ENCODE results near the gene POLL.
"Not testable (repeated sequence)": the region's sequence is repeated elsewhere in the genome, so short reads cannot be mapped to it uniquely, and the experiment has no call there.

Gene POLL

GRCh38 chr10:101611096-101611905, 23.2 kb upstream of the POLL start:
- no peak for DNase-seq

DNA sequence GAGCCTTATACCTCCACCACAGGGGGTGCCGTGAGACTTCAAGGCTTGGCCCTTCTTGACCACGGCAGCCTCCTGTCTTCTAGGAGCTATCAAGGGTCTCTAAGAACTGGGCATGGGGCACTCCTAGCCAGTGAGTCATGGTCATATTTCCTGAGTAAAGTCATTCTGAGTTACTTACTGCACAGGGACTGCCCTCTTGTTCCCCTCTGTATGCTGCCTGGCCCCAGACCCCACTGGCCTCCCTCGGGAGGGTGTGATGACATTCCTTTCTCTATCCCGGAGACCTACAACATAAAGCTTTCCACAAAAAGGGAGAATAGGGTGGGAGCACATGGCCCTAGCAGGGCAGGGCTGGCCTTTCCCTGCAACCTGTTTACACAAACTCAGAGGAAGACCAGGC, 21.4 kb upstream of the POLL start:
- DNase-seq = no peak

- no peak for DNase-seq
Measured at GRCh38 chr10:101607124-101607523, 19.1 kb upstream of the POLL start.

DNA sequence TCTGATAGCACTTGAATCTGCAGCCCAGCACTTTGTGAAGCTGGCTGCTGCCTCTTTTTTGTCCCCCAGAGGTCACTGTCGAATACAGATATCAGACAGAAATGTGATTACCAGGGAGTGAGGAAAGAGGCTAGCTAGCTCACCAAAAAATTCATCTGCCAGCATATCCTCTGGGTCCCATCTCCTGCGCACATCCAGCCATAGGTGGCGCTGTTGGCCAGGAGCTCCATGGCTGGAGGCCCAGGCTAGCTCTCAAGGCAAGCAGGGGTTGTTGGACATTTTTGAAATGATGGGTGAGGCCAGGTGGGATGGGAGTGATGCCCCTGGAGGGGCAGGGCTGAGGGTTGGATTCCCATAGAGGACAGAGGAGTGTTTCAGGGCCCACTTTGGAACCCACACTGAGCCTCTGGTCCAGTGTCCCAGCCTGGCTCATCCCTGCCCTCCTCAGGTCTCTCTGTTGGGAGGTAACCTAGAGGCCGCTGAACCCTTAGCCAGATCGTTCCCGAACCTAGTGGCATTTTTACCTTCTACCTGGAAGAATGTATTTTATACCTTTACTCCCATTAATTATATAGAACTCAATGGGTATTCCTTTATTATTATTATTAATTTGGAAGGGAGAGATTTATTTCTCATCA, 14.8 kb upstream of the POLL start:
- peak; percentile 12 for DNase-seq

DNA sequence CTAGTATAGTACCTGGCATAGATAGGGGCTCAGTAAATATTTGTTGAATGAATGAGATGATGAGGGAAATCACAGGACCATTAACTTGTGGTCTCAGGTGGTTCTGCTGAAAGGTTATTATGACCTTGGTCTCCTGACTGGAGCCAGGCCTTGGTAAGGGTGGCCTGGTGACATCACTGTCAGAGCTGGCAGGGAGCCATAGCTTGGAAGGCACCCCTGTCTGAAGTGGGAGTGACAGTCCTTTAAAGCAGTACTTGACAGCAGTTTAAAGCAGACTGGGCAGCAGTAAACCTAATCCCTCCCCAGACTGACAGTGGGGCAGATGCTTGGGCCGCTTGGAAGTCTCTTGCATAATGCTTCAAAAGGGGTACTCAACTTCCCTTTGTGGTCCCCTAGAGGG, 13.5 kb upstream of the POLL start:
- no peak for DNase-seq

GRCh38 chr10:101597091-101597900, 9.2 kb upstream of the POLL start:
- DNase-seq = no peak

DNA sequence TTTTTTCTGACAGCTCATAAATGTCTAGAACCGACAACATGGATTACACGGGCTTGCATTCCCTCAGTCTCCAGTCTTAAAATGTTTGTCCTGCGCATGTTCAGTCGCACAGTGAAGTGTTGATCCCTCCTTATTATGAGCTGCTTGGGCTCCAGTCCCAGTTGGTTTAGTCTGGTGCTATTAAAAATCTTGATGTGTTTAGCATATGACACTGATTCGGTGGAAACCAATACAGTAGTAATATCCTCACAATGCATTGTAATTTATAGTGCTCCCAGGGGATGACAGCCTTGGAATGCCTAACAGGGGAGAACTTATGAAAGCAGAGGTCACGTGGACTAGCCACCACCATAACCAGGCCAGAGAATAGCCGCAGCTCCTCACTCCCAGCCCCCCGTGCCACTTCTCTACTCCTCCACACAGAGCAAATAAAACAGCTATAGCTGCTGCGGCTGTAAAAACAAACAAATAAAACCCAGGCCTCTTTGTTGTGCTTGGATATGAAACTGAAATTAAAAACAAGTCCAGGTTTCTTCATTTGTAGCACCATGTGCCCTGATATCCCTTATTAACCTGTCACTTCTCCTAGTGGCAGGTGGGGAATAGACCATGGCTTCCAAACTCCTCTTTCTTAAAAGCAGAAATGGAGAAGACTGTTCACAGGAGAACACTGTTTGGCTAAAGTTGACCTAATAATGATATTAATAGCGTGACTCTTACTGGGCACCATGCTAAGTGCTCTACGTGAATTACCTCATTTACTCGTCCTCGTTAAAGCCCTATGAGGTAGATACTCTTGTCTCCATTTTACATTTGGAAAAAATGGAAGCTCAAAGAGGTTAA, 7.8 kb upstream of the POLL start:
- DNase-seq = no peak

GRCh38 chr10:101593331-101593730, 5.3 kb upstream of the POLL start:
- DNase-seq = not testable (repeated sequence)

GRCh38 chr10:101588879-101589278, 822 bp upstream of the POLL start:
- peak; percentile 24 for DNase-seq

DNA sequence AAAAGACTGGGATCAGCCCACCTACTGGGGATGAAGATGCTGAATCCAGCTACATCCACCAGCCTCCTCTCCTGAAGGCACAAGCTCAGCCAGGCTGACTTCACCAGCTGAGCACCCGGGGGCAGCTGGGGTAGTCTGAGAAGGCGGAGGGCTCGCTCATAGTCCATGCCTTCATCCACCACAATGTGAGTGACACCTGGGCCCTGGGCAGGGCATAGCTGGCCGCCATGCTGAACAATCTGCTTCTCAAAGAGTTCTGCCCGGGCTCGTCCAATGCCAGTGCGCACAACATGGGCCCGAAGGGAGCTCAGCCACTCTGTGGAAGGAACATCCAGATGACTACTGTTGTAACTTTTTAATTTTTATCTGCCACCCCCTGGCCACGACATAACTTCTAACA, 2.2 kb downstream of the POLL start:
- no peak for DNase-seq

DNA sequence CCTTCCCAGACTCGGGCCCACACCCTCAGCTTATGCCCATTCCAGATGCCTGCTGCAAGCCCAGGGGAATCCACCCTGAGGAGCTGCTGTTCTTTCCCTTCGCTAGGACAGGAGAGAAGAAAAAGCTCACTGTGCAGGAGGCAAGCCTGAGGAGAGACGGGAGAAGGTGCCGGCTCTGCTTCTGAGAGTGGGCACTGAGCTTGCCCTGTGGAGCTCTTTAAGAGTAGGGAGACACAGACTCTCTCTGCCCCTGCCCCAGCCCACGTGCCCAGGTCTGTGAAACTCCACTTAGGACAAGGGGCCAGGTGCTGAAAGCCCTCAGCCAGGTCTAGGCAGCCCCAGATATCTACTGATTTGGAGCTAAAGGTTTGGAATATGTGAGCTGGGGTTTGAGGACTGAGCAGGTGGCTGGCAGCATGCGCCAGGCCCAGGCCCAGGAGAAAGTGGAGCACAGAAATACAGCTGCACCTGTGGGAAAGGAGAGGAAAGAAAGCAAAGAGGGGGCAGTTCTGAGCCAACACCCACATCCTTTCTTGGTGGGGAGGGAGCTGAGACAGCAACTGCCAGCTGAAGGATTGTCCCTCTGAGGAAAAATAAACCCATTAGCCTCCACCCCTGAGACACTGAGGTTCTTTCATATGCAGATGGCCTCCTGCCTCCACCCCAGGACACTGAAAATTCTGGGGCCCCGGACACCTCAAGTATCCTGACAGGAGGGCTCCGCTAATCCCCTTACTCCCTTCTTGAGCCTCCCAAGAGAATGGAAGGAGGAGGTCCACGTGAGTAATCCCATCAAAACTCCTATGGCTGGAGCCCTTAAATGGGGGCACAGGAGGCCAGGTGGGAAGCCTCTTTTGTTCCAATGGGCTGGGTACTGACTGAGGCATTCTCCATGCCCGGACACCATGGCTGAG, 7.3 kb downstream of the POLL start:
- DNase-seq = no peak

DNA sequence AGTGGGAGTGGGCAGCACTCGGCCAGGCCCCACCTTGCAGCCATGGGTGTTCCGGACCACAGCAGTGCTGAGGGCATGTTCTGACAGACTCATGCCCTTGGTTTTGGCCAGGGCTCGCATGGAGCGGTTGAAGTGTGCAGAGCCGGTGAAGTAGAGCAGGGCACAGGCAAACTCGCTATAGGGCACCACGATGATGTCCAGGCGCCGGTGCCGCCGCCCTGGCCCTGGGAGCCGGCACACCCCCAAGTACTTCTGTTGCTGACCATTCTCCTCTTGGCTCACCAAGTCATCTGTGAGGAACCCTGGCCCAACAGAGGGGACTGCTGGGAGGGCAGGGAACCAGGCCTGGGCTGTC, 8.6 kb downstream of the POLL start:
- DNase-seq = no peak

DNA sequence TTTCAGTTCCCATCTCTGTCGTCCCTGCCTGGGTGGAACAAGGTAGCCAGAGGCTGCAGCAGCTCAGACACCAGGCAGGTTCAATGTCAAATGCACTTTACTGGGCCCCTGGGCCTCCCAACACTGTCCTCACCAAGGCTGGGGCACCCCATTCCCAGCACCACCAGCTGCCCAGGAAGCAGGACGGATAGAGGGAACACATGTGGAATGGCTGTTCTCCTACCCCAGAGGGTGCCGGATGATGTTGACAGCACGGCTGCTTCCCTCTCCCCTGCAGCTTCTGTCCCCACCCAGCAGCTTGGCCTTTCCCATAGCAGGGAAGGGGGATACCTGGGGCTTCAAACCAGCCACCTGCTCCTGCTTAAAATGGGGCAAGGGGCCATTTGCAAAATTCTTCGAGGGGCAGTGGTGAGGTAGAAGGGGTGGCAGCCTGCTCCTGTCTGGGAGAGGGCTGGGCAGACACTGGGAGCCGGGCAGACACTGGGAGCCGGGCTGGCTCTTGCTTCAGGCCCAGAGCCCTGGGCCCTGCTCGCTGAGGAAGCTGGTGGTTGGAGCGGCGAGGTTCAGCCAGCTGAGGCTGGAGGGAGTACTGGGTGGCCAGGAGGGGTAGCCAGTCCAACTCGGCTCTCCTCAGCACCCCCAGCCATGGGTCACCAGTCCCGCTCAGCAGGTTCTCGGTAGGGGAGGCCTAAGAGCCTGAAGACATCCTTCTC, 9.1 kb downstream of the POLL start:
- no peak for DNase-seq

GRCh38 chr10:101578192-101578591, 9.9 kb downstream of the POLL start:
- no peak for DNase-seq

DNA sequence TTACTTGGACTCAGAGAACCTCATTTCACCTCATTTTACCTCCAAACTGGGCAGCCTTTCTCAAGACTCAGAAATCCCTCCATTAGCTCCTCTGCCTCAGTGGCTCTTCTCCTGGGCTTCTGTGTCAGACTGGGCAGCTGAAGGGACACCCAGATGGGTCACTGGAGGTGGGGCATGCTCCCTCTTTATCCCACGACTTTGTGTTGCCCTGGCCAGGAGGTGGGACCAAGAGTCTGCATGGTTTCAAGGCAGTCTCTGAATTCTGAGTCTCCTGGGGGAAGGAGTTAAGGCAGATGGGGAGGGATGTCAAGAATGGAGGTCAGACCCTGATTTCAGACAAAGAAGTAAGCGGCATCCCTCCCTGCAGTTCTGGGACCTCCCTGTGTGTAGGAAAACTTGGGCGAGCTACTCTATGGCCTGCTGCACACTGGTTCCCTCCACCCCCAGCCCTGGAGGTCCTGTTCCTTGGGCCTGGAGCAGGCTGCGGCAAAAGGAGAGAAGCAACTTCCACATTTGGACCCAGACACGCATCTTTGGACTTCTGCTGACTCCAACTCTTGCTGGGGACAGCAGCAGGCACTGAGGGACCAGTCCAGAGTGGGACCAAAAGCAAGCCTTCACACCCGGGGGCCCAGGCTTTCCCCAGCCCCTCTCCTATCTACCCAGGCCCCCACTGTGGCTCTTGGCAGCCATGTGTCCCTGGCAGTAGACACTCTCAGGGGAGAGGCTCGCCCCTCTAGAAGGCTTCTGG, 10.8 kb downstream of the POLL start:
- no peak for DNase-seq

DNA sequence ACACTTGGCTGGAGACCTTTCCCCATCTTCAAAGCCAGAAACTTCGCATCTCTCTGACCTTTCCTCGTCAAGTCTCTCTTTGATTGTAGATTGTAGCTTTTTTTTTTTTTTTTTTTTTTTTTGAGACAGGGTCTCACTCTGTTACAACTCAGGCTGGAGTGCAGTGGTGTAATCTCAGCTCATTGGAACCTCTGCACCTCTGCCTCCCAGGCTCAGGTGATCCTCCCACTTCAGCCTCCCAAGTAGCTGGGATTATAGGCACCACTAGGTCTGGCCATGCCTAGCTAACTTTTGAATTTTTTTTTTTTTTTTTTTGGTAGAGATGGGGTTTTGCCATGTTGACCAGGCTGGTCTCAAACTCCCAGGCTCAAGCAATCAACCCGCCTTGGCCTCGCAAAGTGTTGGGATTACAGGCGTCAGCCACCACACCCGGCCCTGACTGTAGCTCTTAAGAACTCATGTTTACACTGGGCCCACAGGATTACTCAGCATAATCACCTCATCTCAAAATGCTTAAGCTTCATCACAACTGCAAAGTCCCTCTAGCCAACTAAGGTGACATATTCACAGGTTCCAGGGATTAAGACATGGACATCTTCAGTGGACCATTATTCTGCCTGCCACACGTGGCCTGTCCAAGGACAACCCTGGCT, 11.7 kb downstream of the POLL start:
- DNase-seq = no peak

- no peak for DNase-seq
Measured at GRCh38 chr10:101575580-101576210, 12.4 kb downstream of the POLL start.

DNA sequence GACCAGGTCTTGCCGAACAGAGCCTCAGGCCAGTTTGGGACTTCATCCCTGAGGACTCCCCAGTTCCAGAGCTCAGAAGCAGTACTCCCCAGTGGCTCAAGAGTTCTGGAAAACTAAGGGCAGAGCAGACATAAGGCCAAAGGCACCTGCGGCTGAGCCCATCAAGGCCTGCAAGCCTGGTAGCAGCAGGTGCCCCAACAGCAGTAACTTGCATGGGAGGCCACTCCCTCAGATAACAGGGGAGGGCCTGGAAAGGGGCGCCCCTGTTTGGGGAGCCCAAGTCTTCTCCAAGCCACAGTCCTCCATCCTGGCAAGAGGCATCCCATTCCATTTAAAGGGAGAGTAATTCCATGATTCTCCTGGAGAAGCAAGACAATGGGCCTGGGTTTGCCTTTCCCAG, 13.0 kb downstream of the POLL start:
- no peak for DNase-seq

Data from T1000 (cell line).